ENCODE results near the gene SNX32. TPM values are rescaled to one million over a fixed set of nuclear protein-coding genes. Genes with fewer than 3 reads are reported as not detected.

The SNX32 gene
- total and polyA plus RNA-seq, 2 of the 13 experiments (the other 11 are each of a cell fraction or from before 2014, with no cell fraction given), result 0.09 to 0.34 TPM

- TF ChIP-seq TBX3 (IDR thresholded peaks at IDR 0.05; ENCODE audit: borderline replicate concordance), result no peak
- no peak for TF ChIP-seq NFKBIZ (CRISPR knock-in tag; IDR thresholded peaks at IDR 0.05)
- peak; percentile 55; the same call in 1 of the 2 replicates for TF ChIP-seq PHF20 (CRISPR knock-in tag; IDR thresholded peaks at IDR 0.05)
- TF ChIP-seq, protein P1, sequence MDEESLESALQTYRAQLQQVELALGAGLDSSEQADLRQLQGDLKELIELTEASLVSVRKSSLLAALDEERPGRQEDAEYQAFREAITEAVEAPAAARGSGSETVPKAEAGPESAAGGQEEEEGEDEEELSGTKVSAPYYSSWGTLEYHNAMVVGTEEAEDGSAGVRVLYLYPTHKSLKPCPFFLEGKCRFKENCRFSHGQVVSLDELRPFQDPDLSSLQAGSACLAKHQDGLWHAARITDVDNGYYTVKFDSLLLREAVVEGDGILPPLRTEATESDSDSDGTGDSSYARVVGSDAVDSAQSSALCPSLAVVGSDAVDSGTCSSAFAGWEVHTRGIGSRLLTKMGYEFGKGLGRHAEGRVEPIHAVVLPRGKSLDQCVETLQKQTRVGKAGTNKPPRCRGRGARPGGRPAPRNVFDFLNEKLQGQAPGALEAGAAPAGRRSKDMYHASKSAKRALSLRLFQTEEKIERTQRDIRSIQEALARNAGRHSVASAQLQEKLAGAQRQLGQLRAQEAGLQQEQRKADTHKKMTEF (CRISPR knock-in tag; IDR thresholded peaks at IDR 0.05), result peak; percentile 46; the same call in 1 of the 2 replicates
- TF ChIP-seq, protein P2, sequence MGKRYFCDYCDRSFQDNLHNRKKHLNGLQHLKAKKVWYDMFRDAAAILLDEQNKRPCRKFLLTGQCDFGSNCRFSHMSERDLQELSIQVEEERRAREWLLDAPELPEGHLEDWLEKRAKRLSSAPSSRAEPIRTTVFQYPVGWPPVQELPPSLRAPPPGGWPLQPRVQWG (CRISPR knock-in tag; IDR thresholded peaks at IDR 0.05; ENCODE audit: borderline replicate concordance, low read depth), result no peak
- TF ChIP-seq YEATS2 (CRISPR knock-in tag; IDR thresholded peaks at IDR 0.05; ENCODE audit: borderline replicate concordance), result 0 out of 2 replicates have a peak, but pooled peaks have one; percentile 27
- TF ChIP-seq SOX6 (IDR thresholded peaks at IDR 0.05), result no peak
- peak; percentile 34 for TF ChIP-seq SOX6 (CRISPR knock-in tag; IDR thresholded peaks at IDR 0.05)
- peak; percentile 63 for TF ChIP-seq JARID2 (CRISPR knock-in tag; IDR thresholded peaks at IDR 0.05; ENCODE audit: insufficient replicate concordance)
- TF ChIP-seq MLLT10 (CRISPR knock-in tag; IDR thresholded peaks at IDR 0.05), result no peak
- no peak for TF ChIP-seq MED13 (CRISPR knock-in tag; IDR thresholded peaks at IDR 0.05)
- TF ChIP-seq MEIS2 (CRISPR knock-in tag; IDR thresholded peaks at IDR 0.05), result peak; percentile 22; the same call in 1 of the 2 replicates
- TF ChIP-seq JUNB (CRISPR knock-in tag; IDR thresholded peaks at IDR 0.05; ENCODE audit: borderline replicate concordance), result no peak
- no peak for TF ChIP-seq ZNF546 (CRISPR knock-in tag; conservative IDR thresholded peaks at IDR 0.05)
- no peak for TF ChIP-seq MAFG (CRISPR knock-in tag; IDR thresholded peaks at IDR 0.05)
- TF ChIP-seq, protein P3, sequence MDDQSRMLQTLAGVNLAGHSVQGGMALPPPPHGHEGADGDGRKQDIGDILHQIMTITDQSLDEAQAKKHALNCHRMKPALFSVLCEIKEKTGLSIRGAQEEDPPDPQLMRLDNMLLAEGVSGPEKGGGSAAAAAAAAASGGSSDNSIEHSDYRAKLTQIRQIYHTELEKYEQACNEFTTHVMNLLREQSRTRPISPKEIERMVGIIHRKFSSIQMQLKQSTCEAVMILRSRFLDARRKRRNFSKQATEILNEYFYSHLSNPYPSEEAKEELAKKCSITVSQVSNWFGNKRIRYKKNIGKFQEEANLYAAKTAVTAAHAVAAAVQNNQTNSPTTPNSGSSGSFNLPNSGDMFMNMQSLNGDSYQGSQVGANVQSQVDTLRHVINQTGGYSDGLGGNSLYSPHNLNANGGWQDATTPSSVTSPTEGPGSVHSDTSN (CRISPR knock-in tag; IDR thresholded peaks at IDR 0.05; ENCODE audit: borderline replicate concordance), result no peak
- TF ChIP-seq ZNF740 (CRISPR knock-in tag; IDR thresholded peaks at IDR 0.05), result no peak
- 0 out of 2 replicates have a peak, but pooled peaks have one; percentile 65 for TF ChIP-seq TFE3 (CRISPR knock-in tag; IDR thresholded peaks at IDR 0.05)
- TF ChIP-seq SIN3A (IDR thresholded peaks at IDR 0.05; ENCODE audit: borderline replicate concordance, low read depth, low read length), result 0 out of 2 replicates have a peak, but pooled peaks have one; percentile 56
- TF ChIP-seq ZBED4 (CRISPR knock-in tag; IDR thresholded peaks at IDR 0.05; ENCODE audit: borderline replicate concordance), result no peak; the same call in 1 of the 2 replicates
Observed at GRCh38 chr11:65817835-65818680, 15.7 kb upstream of the SNX32 start (continued).
